GM21381 (cell line): ENCODE data around the gene DNAH2.
"Not testable (repeated sequence)": the region's sequence is repeated elsewhere in the genome, so short reads cannot be mapped to it uniquely, and the experiment has no call there.

Experiments
- ATAC-seq: cut with Tn5 transposase; IDR thresholded peaks from one replicate; pipeline ENCODE4 v1.9.1; 2021; ENCODE audit warnings: mild to moderate bottlenecking, moderate library complexity; ENCODE audit not compliant: unreplicated experiment

The DNAH2 gene

DNA sequence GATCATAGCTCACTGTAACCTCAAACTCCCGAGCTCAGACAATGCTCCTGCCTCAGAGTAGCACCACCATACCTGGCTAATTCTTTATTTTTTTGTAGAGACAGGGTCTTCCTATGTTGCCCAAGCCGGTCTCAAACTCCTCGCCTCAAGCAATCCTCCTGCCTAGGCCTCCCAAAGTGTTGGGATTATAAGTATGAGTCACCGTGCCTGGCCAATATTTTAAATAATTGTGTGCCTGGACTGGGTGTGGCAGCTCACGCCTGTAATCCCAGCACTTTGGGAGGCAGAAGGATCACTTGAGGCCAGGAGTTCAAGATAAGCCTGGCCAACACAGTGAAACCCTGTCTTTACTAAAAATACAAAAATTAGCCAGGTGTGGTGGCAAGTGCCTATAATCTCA is 146.8 kb downstream of the DNAH2 start:
- ATAC-seq, result not testable (repeated sequence)

DNA sequence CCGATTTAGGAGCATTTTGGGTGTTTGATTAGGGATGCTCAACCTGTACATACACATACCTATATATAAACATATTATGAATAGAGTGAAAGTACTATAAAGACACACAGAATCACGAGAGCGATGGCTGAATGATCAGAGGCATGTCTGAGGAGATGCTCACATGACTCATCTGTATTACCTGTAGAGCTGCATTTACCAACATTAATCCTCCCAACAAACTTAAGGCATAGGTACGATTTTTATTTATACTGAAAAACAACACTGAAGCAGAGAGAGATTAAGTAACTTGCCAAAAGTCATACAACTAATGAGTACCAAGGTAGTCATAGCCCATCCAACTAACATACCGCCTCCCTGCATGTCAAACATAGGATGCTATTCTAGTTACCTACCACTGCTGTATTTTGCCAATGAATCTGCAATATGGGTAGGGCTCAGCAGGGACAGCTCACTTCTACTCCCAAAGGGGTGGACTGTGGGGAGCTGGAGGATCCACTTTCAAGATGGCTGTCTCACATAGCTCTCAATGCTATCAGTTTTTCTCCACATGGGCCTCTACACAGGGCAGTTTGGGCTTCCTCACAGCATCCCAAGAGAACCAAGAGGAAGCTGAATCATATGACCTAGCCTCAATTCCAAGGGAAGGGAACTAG is 147.6 kb downstream of the DNAH2 start:
- no peak for ATAC-seq

DNA sequence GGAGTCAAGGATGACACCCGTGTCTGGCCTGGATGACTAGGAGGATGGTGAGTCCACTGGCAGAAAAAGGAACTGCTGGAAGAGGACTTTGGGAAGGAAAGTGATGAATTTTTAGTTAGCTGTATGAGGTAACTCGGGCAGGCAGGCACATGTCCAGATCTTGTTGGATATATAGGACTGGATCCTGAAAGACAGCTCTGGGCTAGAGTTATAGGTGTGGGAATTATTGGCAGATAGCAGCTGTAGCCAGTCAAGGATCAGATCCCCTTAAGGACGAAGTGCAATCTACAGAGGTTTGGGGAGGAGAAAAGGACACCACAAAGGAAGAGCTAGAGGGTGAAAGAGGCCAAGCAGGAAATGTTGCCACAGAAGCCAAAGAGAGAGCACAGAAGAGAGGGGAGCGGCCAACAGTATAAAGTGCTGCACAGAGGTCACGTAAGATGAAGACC is 150.4 kb downstream of the DNAH2 start:
- no peak for ATAC-seq

DNA sequence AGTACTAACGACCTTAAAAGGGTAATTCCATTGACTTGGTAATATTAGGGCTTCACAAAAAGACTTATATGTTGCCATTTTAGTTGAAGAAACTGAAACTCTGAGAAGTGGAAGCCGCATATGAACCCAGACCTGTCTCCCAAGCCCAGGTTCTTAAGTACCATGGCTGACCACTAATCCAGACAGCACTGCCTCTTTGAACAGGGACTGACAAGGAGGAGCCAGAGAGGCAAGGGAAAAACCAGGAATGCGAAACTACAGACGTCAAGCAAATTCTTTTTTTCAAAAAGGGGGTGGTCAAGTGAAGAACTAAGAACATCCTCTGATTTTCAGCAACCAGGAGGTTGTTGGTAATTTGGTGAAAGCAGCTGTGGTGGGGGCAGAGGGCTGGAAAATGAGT is 155.5 kb downstream of the DNAH2 start:
- ATAC-seq, result no peak

DNA sequence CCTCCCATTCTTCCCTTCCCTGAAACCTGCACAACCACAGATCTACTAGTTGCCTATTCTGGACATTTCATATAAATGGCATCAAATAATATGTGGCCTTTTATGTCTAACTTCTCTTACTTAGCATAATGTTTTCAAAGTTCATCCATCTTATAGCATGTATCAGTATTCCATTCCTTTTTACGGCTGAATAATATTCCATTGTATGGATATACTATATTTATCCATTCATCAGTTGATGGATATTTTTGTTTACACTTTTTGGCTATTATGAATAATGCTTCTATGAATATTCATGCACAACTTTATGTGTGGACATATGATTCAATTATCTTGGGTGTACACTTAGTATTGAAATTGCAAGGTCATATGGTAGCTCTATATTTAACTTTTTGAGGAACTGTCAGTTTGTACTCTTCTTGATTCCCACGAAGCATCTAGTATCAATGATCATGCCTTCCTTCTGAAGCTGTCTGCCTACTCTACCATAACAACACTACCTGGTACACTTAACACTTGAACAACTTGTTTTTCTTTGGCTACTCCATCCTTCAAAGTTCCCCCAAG is 158.3 kb downstream of the DNAH2 start:
- no peak for ATAC-seq

DNA sequence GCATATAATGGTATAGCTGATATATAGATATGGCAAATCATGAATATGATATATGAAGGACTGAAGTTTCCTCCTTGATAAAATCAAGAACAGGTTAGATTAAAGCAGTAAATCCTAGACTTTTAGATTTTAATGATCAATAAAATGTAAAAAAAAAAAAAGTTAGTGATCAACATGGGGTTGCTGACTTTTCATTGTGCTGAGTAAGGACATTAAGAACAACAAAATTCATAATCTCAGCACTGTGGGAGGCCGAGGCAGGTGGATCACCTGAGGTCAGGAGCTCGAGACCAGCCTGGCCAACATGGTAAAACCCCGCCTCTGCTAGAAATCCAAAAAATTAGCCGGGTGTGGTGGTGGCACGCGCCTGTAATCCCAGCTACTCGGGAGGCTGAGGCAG is 160.7 kb downstream of the DNAH2 start:
- ATAC-seq, result no peak

DNA sequence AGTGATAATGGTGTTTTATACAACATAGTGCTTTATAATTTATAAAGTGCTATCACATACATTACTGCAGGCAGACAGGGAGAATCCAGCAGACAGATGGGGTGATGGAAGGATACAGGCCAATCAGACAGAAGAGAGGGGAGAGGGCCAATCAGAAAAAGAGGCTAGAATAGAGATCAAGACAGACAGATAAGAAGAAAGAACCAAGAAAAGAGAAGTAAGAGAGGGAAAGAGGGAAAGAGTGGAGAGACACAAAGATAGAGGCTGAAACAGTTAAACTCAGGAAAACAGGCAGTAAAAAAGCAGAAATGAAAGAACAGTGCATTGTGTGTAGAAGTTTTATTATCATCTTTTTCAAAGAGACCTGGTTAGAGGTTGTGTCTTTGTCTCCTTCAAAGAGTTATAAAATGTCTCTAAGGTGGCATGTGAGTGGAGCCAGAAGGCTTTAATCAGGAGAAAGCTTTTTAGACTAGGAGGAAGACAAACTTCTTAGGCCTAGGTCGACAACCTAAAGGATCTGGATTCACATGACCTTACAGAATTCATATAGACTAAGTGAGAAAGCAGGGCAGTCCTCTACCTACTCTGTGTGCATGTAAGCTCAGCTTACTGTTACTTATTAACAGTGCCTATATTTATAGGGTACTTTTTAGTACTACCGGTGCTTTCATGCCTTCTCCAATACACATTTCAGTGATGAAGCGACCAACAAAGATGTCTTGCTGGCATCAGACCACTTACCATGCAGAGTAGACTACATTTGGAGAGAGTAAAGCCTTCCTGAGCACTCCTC is 162.7 kb downstream of the DNAH2 start:
- no peak for ATAC-seq

DNA sequence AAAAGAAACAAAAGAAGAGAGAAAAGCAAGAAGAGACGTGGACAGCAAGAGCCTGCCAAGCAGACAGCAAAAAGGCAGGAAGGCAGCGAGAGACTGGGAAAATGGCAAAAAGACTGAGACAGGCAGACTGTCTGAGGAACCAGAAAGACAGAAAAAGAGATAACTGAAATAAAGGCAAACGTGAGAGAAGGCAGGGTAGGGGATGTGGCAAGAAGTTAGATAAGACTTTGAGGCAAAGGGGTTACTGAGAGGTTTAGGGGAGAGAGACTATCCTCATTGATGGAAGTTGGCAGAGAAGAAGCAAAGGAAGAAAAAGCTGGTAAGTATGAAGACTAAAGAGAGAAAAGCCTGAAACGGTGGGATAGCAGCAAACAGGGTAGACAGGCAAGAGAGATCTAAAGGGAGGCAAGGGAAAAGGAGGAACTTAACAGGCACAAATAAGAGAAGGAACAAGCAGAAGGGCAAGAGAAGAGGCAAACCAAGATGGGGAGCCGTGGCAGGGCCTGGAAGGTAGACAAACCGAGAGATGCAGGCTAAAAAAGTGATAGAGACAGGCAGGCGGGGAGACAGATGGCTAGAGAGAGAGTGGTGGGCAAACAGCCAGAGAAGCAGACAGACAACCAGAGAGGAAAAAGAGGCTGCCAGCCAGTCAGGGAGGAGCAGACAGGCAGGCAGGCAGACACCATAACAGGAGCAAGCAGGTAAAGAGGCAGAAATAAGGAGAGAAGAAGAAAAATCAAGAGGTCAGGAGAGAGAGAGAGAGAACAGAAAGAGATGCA is 163.9 kb downstream of the DNAH2 start:
- ATAC-seq, result no peak

DNA sequence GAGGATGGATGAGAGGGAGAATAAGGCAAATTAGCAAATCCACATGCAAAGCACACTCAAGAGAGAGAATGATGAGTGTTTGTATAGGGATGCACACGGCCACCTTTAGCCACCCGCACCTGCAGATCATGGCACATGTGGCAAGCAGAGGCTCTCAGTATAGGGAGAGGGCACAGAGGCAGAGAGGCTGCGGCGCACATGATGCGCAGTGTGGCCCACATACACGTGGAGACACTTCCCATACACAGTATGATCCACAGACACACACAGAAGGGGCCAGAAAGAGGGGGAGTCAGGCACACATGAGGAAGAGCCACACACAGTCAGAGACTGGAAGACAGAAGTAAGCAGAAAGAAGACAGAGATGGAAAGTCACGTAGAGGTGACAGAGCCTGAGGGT is 164.5 kb downstream of the DNAH2 start:
- no peak for ATAC-seq

DNA sequence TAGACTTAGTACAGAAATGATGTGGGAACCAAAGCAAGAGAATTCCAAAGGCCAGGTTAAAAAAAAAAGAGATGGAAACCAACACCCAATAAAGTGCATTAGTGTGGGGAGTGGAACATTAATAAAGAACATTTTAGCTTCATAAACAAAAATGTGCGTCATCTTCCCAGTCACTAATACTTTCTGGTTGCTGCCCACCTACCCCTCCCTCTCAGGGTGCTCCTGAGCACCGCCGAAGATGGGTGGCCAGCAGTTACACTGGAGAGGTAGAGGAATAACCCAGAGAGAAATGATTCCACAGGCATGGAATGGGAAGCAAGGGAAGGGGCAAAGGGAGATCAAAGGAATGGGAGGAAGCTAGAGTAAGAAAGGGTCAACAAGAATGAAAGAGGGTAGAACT is 165.1 kb downstream of the DNAH2 start:
- ATAC-seq, result no peak
